GM23338 (cell line): ENCODE measurements around the gene SLAIN1. TPM values are rescaled to one million over a fixed set of nuclear protein-coding genes. Genes with fewer than 3 reads are reported as not detected.

ENCODE experiments used
- ATAC-seq: fragments of 200-7000 bp; cut with Tn5 transposase; 3 replicates; pipeline ENCODE4 v1.9.1; 2020
- DNase-seq: peaks from one replicate; pipeline ENCODE4 v3.0.0-alpha.2; 2015; ENCODE audit warnings: low spot score
- H2AFZ ChIP-seq: fragments of 200-600 bp; sonication (generic); 2 replicates; pipeline ENCODE4 v1.8.0; 2016; ENCODE audit warnings: antibody characterized with exemption, mild to moderate bottlenecking, moderate library complexity
- H3F3A ChIP-seq: fragments of 200-600 bp; sonication (generic); replicated peaks from 2 replicates; pipeline ENCODE4 v1.8.0; 2017; ENCODE audit warnings: antibody characterized with exemption, mixed run types, low read depth
- H3K27ac ChIP-seq: fragments of 200-600 bp; sonication (generic); 2 replicates; pipeline ENCODE4 v1.6.1; 2016; ENCODE audit warnings: low read depth
- H3K27me3 ChIP-seq: fragments of 200-600 bp; sonication (generic); 2 replicates; pipeline ENCODE4 v1.8.0; 2016; ENCODE audit warnings: mild to moderate bottlenecking, mixed run types, moderate library complexity; ENCODE audit not compliant: insufficient read depth
- H3K36me3 ChIP-seq: fragments of 200-600 bp; sonication (generic); 2 replicates; pipeline ENCODE4 v1.8.0; 2016; ENCODE audit warnings: mild to moderate bottlenecking; ENCODE audit not compliant: insufficient read depth
- H3K4me1 ChIP-seq: fragments of 200-600 bp; sonication (generic); 2 replicates; pipeline ENCODE4 v1.8.0; 2016; ENCODE audit warnings: mild to moderate bottlenecking, moderate library complexity; ENCODE audit not compliant: insufficient read depth
- H3K4me2 ChIP-seq: fragments of 200-600 bp; sonication (generic); 2 replicates; pipeline ENCODE4 v1.7.1; 2017; ENCODE audit warnings: mixed run types
- H3K4me3 ChIP-seq: fragments of 200-600 bp; sonication (generic); 2 replicates; pipeline ENCODE4 v1.6.1; 2016; ENCODE audit warnings: mixed run types
- H3K79me2 ChIP-seq: fragments of 200-600 bp; sonication (generic); replicated peaks from 2 replicates; pipeline ENCODE4 v1.8.0; 2017; ENCODE audit warnings: mild to moderate bottlenecking; ENCODE audit not compliant: insufficient read depth
- H3K9me2 ChIP-seq: fragments of 200-600 bp; sonication (generic); 2 replicates; pipeline ENCODE4 v1.8.0; 2017; ENCODE audit not compliant: insufficient read depth
- H4K20me1 ChIP-seq: fragments of 200-600 bp; sonication (generic); replicated peaks from 2 replicates; pipeline ENCODE4 v1.8.0; 2017; ENCODE audit warnings: mild to moderate bottlenecking; ENCODE audit not compliant: insufficient read depth
- H3K27ac Mint-ChIP-seq: 2 replicates; pipeline ENCODE4 v1.8.0; 2020; ENCODE audit warnings: inconsistent platforms, mild to moderate bottlenecking, moderate library complexity, mixed read lengths
- H3K27me3 Mint-ChIP-seq: 3 replicates; pipeline ENCODE4 v1.8.0; 2022; ENCODE audit warnings: low read depth, mild to moderate bottlenecking, moderate library complexity, mixed read lengths, inconsistent platforms; ENCODE audit not compliant: insufficient read depth, poor library complexity
- H3K36me3 Mint-ChIP-seq: 3 replicates; pipeline ENCODE4 v1.8.0; 2021; ENCODE audit warnings: low read depth, mild to moderate bottlenecking, inconsistent platforms, moderate library complexity, mixed read lengths
- H3K4me1 Mint-ChIP-seq: 3 replicates; pipeline ENCODE4 v1.8.0; 2020; ENCODE audit warnings: mild to moderate bottlenecking, inconsistent platforms, mixed read lengths
- H3K4me3 Mint-ChIP-seq: 3 replicates; pipeline ENCODE4 v1.8.0; 2021; ENCODE audit warnings: moderate library complexity, mild to moderate bottlenecking, inconsistent platforms, mixed read lengths
- H3K9me3 Mint-ChIP-seq: 3 replicates; pipeline ENCODE4 v1.8.0; 2020; ENCODE audit warnings: moderate library complexity, mild to moderate bottlenecking, inconsistent platforms, mixed read lengths
- CREB1 ChIP-seq: fragments of 250-450 bp; sonication (Bioruptor Pico); IDR thresholded peaks from 2 replicates; pipeline ENCODE4 v1.5.0; 2020; ENCODE audit warnings: low read depth, mild to moderate bottlenecking, moderate library complexity
- EZH2 ChIP-seq: fragments of 200-600 bp; sonication (generic); IDR thresholded peaks from one replicate; pipeline ENCODE4 v1.8.0; 2017; ENCODE audit warnings: antibody characterized with exemption, mild to moderate bottlenecking, low read depth; ENCODE audit not compliant: unreplicated experiment
- EZH2phosphoT487 ChIP-seq: fragments of 200-600 bp; sonication (generic); IDR thresholded peaks from one replicate; pipeline ENCODE4 v1.8.1; 2018; ENCODE audit warnings: antibody characterized with exemption; ENCODE audit not compliant: unreplicated experiment
- JUNB ChIP-seq: IDR thresholded peaks from one replicate; pipeline ENCODE4 v1.6.1; 2016; ENCODE audit warnings: antibody characterized with exemption; ENCODE audit not compliant: unreplicated experiment
- NANOG ChIP-seq: IDR thresholded peaks from 2 replicates; pipeline ENCODE4 v1.6.1; 2016; ENCODE audit warnings: antibody characterized with exemption, borderline replicate concordance
- POLR2AphosphoS5 ChIP-seq: IDR thresholded peaks from 2 replicates; pipeline ENCODE4 v1.6.1; 2016; ENCODE audit warnings: antibody characterized with exemption, low read depth
- REST ChIP-seq: IDR thresholded peaks from one replicate; pipeline ENCODE4 v1.6.1; 2018; ENCODE audit warnings: antibody characterized with exemption; ENCODE audit not compliant: unreplicated experiment
- STAT1 ChIP-seq: IDR thresholded peaks from one replicate; pipeline ENCODE4 v1.6.1; 2016; ENCODE audit warnings: antibody characterized with exemption; ENCODE audit not compliant: unreplicated experiment
- ZNF114 ChIP-seq: fragments of 250-450 bp; sonication (Bioruptor Pico); IDR thresholded peaks from 2 replicates; pipeline ENCODE4 v1.5.0; 2020; ENCODE audit warnings: mild to moderate bottlenecking, moderate library complexity
- ZNF331 ChIP-seq: fragments of 250-450 bp; sonication (Bioruptor Pico); IDR thresholded peaks from 2 replicates; pipeline ENCODE4 v1.5.0; 2020; ENCODE audit warnings: low read depth, mild to moderate bottlenecking, moderate library complexity
- polyA plus RNA-seq: library from polyadenylated mRNA; unstranded; fragments of >200 nt; fragmentation: Nextera tagmentation; extraction: Ambion mirVana; gene quantifications from 2 replicates; pipeline ENCODE4 v1.2.1, GENCODE V29; 2016
- total RNA-seq: library from RNA; depleted of rRNA; stranded (reverse); fragments of >200 nt; shearing (Covaris generic); gene quantifications from 2 replicates; pipeline ENCODE4 v1.2.3, GENCODE V29; 2014
- TF ChIP-seq, protein P1 (sequence below): fragments of 250-450 bp; sonication (Bioruptor Pico); IDR thresholded peaks from 2 replicates; pipeline ENCODE4 v1.5.0; 2020; ENCODE audit warnings: mild to moderate bottlenecking, moderate library complexity
- TF ChIP-seq, protein P2 (sequence below), 2 experiments: fragments of 200-600 bp in 1 of 2; sonication (generic) in 1 of 2; conservative IDR thresholded peaks; 2 replicates each; pipeline versions ENCODE4 v1.5.1 to v1.6.1; 2016 to 2017; ENCODE audit warnings: antibody characterized with exemption in 2 of 2, low read depth in 2 of 2, mild to moderate bottlenecking in 2 of 2, moderate library complexity in 1 of 2
- TF ChIP-seq, protein P3 (sequence below): IDR thresholded peaks from 2 replicates; pipeline ENCODE4 v1.6.1; 2016; ENCODE audit warnings: antibody characterized with exemption

SLAIN1 gene
- total and polyA plus RNA-seq, 2 experiments from 2014 or later: 16.3 to 44.2 TPM

- peaks cover 26% of the 10 kb centered on the region; the same call in 1 of the 2 replicates for H3K4me1 ChIP-seq
- Mint-ChIP-seq H3K27ac (no peak overlapping the region), H3K27me3 (no peaks in the 10 kb centered on the region), H3K9me3 (no peaks in the 10 kb centered on the region), H3K4me1 (peaks cover 41% of the 10 kb centered on the region), H3K36me3 (no peaks in the 10 kb centered on the region; the same call in 2 of the 3 replicates), H3K4me3 (no peak overlapping the region)
- H3K27me3 ChIP-seq: no peaks in the 10 kb centered on the region
- no peak overlapping the region for H3K4me3 ChIP-seq
- DNase-seq: no peak
- no peaks in the 10 kb centered on the region for H3K9me2 ChIP-seq
- TF ChIP-seq ZNF331: no peak
- no peak for TF ChIP-seq EZH2
- TF ChIP-seq CREB1 (CRISPR knock-in tag): no peak
- TF ChIP-seq, protein P1, sequence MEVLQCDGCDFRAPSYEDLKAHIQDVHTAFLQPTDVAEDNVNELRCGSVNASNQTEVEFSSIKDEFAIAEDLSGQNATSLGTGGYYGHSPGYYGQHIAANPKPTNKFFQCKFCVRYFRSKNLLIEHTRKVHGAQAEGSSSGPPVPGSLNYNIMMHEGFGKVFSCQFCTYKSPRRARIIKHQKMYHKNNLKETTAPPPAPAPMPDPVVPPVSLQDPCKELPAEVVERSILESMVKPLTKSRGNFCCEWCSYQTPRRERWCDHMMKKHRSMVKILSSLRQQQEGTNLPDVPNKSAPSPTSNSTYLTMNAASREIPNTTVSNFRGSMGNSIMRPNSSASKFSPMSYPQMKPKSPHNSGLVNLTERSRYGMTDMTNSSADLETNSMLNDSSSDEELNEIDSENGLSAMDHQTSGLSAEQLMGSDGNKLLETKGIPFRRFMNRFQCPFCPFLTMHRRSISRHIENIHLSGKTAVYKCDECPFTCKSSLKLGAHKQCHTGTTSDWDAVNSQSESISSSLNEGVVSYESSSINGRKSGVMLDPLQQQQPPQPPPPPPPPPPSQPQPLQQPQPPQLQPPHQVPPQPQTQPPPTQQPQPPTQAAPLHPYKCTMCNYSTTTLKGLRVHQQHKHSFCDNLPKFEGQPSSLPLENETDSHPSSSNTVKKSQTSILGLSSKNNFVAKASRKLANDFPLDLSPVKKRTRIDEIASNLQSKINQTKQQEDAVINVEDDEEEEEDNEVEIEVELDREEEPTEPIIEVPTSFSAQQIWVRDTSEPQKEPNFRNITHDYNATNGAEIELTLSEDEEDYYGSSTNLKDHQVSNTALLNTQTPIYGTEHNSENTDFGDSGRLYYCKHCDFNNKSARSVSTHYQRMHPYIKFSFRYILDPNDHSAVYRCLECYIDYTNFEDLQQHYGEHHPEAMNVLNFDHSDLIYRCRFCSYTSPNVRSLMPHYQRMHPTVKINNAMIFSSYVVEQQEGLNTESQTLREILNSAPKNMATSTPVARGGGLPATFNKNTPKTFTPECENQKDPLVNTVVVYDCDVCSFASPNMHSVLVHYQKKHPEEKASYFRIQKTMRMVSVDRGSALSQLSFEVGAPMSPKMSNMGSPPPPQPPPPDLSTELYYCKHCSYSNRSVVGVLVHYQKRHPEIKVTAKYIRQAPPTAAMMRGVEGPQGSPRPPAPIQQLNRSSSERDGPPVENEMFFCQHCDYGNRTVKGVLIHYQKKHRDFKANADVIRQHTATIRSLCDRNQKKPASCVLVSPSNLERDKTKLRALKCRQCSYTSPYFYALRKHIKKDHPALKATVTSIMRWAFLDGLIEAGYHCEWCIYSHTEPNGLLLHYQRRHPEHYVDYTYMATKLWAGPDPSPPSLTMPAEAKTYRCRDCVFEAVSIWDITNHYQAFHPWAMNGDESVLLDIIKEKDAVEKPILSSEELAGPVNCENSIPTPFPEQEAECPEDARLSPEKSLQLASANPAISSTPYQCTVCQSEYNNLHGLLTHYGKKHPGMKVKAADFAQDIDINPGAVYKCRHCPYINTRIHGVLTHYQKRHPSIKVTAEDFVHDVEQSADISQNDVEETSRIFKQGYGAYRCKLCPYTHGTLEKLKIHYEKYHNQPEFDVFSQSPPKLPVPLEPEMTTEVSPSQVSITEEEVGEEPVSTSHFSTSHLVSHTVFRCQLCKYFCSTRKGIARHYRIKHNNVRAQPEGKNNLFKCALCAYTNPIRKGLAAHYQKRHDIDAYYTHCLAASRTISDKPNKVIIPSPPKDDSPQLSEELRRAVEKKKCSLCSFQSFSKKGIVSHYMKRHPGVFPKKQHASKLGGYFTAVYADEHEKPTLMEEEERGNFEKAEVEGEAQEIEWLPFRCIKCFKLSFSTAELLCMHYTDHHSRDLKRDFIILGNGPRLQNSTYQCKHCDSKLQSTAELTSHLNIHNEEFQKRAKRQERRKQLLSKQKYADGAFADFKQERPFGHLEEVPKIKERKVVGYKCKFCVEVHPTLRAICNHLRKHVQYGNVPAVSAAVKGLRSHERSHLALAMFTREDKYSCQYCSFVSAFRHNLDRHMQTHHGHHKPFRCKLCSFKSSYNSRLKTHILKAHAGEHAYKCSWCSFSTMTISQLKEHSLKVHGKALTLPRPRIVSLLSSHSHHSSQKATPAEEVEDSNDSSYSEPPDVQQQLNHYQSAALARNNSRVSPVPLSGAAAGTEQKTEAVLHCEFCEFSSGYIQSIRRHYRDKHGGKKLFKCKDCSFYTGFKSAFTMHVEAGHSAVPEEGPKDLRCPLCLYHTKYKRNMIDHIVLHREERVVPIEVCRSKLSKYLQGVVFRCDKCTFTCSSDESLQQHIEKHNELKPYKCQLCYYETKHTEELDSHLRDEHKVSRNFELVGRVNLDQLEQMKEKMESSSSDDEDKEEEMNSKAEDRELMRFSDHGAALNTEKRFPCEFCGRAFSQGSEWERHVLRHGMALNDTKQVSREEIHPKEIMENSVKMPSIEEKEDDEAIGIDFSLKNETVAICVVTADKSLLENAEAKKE (CRISPR knock-in tag): no peak
- TF ChIP-seq POLR2AphosphoS5: no peak
- TF ChIP-seq NANOG: no peak
- no peak for TF ChIP-seq ZNF114 (CRISPR knock-in tag)
- TF ChIP-seq, protein P2, sequence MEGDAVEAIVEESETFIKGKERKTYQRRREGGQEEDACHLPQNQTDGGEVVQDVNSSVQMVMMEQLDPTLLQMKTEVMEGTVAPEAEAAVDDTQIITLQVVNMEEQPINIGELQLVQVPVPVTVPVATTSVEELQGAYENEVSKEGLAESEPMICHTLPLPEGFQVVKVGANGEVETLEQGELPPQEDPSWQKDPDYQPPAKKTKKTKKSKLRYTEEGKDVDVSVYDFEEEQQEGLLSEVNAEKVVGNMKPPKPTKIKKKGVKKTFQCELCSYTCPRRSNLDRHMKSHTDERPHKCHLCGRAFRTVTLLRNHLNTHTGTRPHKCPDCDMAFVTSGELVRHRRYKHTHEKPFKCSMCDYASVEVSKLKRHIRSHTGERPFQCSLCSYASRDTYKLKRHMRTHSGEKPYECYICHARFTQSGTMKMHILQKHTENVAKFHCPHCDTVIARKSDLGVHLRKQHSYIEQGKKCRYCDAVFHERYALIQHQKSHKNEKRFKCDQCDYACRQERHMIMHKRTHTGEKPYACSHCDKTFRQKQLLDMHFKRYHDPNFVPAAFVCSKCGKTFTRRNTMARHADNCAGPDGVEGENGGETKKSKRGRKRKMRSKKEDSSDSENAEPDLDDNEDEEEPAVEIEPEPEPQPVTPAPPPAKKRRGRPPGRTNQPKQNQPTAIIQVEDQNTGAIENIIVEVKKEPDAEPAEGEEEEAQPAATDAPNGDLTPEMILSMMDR (conservative IDR thresholded peaks at IDR 0.05; ENCODE audit: low read depth in 2 of 2): no peak
- TF ChIP-seq REST: no peak
- TF ChIP-seq, protein P3, sequence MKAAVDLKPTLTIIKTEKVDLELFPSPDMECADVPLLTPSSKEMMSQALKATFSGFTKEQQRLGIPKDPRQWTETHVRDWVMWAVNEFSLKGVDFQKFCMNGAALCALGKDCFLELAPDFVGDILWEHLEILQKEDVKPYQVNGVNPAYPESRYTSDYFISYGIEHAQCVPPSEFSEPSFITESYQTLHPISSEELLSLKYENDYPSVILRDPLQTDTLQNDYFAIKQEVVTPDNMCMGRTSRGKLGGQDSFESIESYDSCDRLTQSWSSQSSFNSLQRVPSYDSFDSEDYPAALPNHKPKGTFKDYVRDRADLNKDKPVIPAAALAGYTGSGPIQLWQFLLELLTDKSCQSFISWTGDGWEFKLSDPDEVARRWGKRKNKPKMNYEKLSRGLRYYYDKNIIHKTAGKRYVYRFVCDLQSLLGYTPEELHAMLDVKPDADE: no peak
- no peak for TF ChIP-seq EZH2phosphoT487
- no peak for TF ChIP-seq JUNB
- TF ChIP-seq STAT1: no peak
- H2AFZ ChIP-seq: no peak overlapping the region
- H3K79me2 ChIP-seq: peaks cover 75% of the 10 kb centered on the region
- ATAC-seq: no peak
- no peak overlapping the region for H3K4me2 ChIP-seq
- H3F3A ChIP-seq: no peaks in the 10 kb centered on the region
- H3K27ac ChIP-seq: no peak overlapping the region
- H4K20me1 ChIP-seq: no peaks in the 10 kb centered on the region
- no peaks in the 10 kb centered on the region for H3K36me3 ChIP-seq
These were observed 33.1 kb downstream of the SLAIN1 start for GRCh38 chr13:77730572-77730971.
